B cell (primary cell): Measurements from ENCODE around the gene ZNF23.

Experiments
- EZH2 ChIP-seq: IDR thresholded peaks from 2 replicates; pipeline ENCODE4 v1.6.1; 2012; ENCODE audit warnings: borderline replicate concordance, low read depth, mild to moderate bottlenecking, moderate library complexity, low read length; ENCODE audit not compliant: insufficient read depth, poor library complexity, severe bottlenecking
- TF ChIP-seq, protein P1 (sequence below): fragments of 200-600 bp; IDR thresholded peaks from one replicate; pipeline ENCODE4 v1.8.0; 2022; ENCODE audit warnings: antibody characterized with exemption, mild to moderate bottlenecking

DNA sequence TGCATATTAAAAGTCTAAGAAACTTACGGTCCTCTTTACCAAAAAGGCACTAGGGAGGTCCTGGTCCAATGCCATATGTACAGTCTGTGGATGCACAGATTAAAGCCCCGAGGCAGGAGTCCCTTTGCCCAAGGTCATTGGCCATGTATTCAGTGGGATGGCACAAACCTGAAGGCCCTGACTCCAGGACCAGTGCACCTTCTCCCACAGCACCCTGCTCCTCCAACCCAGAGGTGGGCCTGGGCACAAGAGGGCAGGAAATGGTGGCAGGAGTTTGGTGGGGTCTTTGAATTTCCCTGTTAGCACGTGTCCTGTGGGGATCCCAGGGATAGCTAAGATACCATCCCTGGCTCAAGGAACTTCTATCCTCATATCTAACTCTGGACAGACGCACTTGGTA lies 48.7 kb downstream of the ZNF23 start:
- TF ChIP-seq, protein P1, sequence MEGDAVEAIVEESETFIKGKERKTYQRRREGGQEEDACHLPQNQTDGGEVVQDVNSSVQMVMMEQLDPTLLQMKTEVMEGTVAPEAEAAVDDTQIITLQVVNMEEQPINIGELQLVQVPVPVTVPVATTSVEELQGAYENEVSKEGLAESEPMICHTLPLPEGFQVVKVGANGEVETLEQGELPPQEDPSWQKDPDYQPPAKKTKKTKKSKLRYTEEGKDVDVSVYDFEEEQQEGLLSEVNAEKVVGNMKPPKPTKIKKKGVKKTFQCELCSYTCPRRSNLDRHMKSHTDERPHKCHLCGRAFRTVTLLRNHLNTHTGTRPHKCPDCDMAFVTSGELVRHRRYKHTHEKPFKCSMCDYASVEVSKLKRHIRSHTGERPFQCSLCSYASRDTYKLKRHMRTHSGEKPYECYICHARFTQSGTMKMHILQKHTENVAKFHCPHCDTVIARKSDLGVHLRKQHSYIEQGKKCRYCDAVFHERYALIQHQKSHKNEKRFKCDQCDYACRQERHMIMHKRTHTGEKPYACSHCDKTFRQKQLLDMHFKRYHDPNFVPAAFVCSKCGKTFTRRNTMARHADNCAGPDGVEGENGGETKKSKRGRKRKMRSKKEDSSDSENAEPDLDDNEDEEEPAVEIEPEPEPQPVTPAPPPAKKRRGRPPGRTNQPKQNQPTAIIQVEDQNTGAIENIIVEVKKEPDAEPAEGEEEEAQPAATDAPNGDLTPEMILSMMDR = no peak
- no peak for TF ChIP-seq EZH2
